Duodenal mucosa (tissue), 2 donors: ENCODE measurements around the gene APOLD1.
A peak's percentile ranks its signal among the peaks of the same experiment; 100 is the strongest.
"Not testable (repeated sequence)": the region's sequence is repeated elsewhere in the genome, so short reads cannot be mapped to it uniquely, and the experiment has no call there.

Experiments used
- H3K27ac ChIP-seq: one replicate; pipeline ENCODE4 v1.7.0; 2013; ENCODE audit warnings: low read depth, low read length
- H3K27me3 ChIP-seq, 2 donors: one replicate each; pipeline ENCODE4 v1.7.0; 2013; ENCODE audit warnings: low read length in 2 of 2, control low read depth in 1 of 2; ENCODE audit not compliant: insufficient read depth in 2 of 2, control insufficient read depth in 1 of 2
- H3K36me3 ChIP-seq, 2 donors: one replicate each; pipeline ENCODE4 v1.7.0; 2013; ENCODE audit warnings: low read length in 2 of 2, control low read depth in 1 of 2; ENCODE audit not compliant: insufficient read depth in 2 of 2, control insufficient read depth in 1 of 2
- H3K4me1 ChIP-seq, 2 donors: one replicate each; pipeline ENCODE4 v1.7.0; 2013; ENCODE audit warnings: low read length in 2 of 2, control low read depth in 1 of 2; ENCODE audit not compliant: insufficient read depth in 2 of 2, control insufficient read depth in 1 of 2
- H3K4me3 ChIP-seq, 2 donors: one replicate each; pipeline ENCODE4 v1.7.0; 2013; ENCODE audit warnings: low read length in 2 of 2, low read depth in 1 of 2
- H3K9ac ChIP-seq, 2 donors: one replicate each; pipeline ENCODE4 v1.7.0; 2013; ENCODE audit warnings: low read length in 2 of 2, low read depth in 1 of 2
- H3K9me3 ChIP-seq, 2 donors: one replicate each; pipeline ENCODE4 v1.7.0; 2013; ENCODE audit warnings: low read length in 2 of 2, control low read depth in 1 of 2; ENCODE audit not compliant: control insufficient read depth in 1 of 2

APOLD1 gene

GRCh38 chr12:12837025-12837812 lies 51.8 kb downstream of the APOLD1 start:
- Histone ChIP-seq H3K9ac (no peak overlapping the region), H3K27me3 (no peaks in the 10 kb centered on the region), H3K4me3 (no peak overlapping the region), H3K4me1 (peaks cover 34 to 37% of the 10 kb centered on the region in 2 donors), H3K27ac (peak overlapping the region; percentile 5), H3K9me3 (no peaks in the 10 kb centered on the region), H3K36me3 (peaks cover 5 to 12% of the 10 kb centered on the region in 2 donors)

DNA sequence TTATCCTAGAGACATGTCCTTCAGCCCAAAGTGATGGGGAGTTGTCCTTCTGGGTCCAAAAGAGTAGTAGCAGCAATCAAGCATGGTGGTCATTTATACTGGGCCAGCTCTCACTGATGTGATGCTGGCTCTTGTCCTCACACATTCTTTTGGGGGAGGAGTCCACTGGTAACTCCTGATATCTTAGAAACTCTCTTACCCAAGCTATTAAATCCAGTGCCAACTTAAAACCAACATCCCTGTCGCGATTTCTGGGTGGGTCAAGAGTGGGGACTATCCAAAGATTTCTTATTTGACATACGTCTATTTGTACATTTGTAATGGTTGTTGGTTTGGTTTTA lies 52.3 kb downstream of the APOLD1 start:
- Histone ChIP-seq H3K9me3 (no peaks in the 10 kb centered on the region), H3K36me3 (peaks cover 2 to 10% of the 10 kb centered on the region in 2 donors), H3K27me3 (no peaks in the 10 kb centered on the region), H3K4me3 (no peak overlapping the region), H3K9ac (no peak overlapping the region), H3K4me1 (peaks cover 34 to 37% of the 10 kb centered on the region in 2 donors), H3K27ac (no peak overlapping the region)

DNA sequence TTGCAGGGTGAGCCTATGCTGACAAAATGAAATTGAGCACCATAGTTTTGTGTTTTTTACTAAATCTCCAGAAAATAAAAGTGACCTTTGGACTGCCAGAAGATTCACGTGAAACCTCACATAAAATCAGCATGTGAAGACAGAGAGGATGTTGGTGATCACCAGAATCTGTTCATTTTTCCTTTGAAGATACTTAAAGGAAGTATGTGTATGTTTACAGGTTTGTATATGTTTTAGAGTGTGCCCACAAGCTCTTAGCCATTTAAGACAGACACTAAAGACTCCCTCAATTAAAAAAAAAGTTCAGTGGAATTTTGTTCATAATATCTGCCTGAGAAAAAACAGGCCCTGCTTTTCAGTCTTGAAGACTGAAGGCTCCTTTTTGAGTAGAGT lies 53.5 kb downstream of the APOLD1 start:
- Histone ChIP-seq H3K9me3 (no peaks in the 10 kb centered on the region), H3K36me3 (peaks cover 0 to 2% of the 10 kb centered on the region in 2 donors), H3K9ac (no peak overlapping the region), H3K27ac (peak overlapping the region; percentile 23), H3K4me3 (no peak overlapping the region), H3K27me3 (no peaks in the 10 kb centered on the region), H3K4me1 (peaks cover 34 to 37% of the 10 kb centered on the region in 2 donors)

- H3K27ac ChIP-seq, H3K9ac ChIP-seq, H3K27me3 ChIP-seq, H3K4me3 ChIP-seq, H3K9me3 ChIP-seq, H3K36me3 ChIP-seq: not testable (repeated sequence)
- H3K4me1 ChIP-seq, result peaks cover 34 to 37% of the 10 kb centered on the region in 2 donors
Observed at GRCh38 chr12:12839439-12839838, 54.0 kb downstream of the APOLD1 start.

DNA sequence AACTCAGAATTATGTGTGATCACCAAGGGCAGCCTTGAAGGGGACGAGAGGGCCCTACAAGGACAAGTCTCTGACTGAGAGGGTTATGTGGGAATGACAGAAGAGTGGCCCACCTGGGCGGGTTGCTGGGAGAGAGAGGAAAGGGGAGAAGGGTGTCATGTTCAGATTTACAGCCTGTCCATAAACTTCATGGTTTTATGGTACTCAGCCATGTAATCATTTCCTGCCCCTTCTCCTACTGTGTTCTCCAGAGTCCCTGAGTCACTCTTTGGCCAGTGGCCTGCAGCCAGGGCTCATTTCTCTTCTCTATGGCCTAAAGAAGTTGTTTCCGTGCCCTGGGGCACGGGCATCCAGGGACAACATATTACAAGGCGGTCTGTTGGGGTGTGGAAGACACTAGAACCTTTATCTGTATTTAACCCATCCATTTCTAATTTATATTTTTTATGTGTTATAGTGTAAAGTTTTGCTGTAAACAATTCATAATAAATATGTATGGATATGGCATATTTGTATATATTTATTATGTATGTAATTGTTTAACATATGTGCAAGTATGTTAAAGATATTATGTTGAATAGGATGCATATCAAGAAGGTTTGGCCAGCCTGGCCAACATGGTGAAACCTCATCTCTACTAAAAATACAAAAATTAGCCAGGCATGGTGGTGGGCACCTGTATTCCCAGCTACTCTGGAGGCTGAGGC lies 54.6 kb downstream of the APOLD1 start:
- no peak overlapping the region for H3K9ac ChIP-seq
- H3K4me3 ChIP-seq, result no peak overlapping the region

DNA sequence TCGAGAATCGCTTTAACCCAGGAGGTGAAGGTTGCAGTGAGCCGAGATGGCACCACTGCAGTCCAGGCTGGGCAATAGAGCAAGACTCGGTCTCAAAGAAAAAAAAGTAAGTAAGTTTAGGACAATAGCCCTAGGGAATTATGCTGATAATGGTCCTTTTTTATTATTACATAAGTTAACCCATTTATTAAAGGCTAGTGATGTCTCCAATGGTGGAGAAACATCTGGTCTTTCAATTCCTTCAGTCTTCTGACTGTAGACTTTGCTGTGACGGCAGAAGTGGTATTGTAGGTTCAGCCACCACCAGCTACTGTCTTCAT lies 55.1 kb downstream of the APOLD1 start:
- H3K9me3 ChIP-seq, result no peaks in the 10 kb centered on the region
- no peak overlapping the region for H3K4me3 ChIP-seq
- no peak overlapping the region for H3K9ac ChIP-seq
- no peaks in the 10 kb centered on the region for H3K27me3 ChIP-seq
- H3K4me1 ChIP-seq, result peaks cover 26 to 32% of the 10 kb centered on the region in 2 donors
- no peaks in the 10 kb centered on the region for H3K36me3 ChIP-seq
- H3K27ac ChIP-seq, result no peak overlapping the region

More for the DNA sequence above, 54.6 kb downstream of the APOLD1 start:
- Histone ChIP-seq H3K4me1 (peaks cover 28 to 37% of the 10 kb centered on the region in 2 donors), H3K27ac (no peak overlapping the region), H3K9me3 (no peaks in the 10 kb centered on the region), H3K27me3 (no peaks in the 10 kb centered on the region), H3K36me3 (no peaks in the 10 kb centered on the region)
